SK-N-SH (cell line): ENCODE data around the gene GALNT6.

ENCODE experiments used
- CHD2 ChIP-seq: fragments of 150-350 bp; IDR thresholded peaks from 2 replicates; pipeline ENCODE4 v1.6.1; 2018; ENCODE audit warnings: low read length; ENCODE audit not compliant: partially characterized antibody
- CTCF ChIP-seq: fragments of 200-600 bp; sonication (generic); IDR thresholded peaks from 2 replicates; pipeline ENCODE4 v1.6.1; 2017; ENCODE audit warnings: antibody characterized with exemption, mild to moderate bottlenecking, moderate library complexity
- EP300 ChIP-seq, 2 experiments: IDR thresholded peaks; 2 replicates each; pipeline versions ENCODE4 v1.4.0 to v1.6.1; 2012; ENCODE audit warnings: borderline replicate concordance in 1 of 2, low read depth in 1 of 2, low read length in 1 of 2
- FOXJ3 ChIP-seq: sonication (generic); formaldehyde crosslinking; IDR thresholded peaks from 2 replicates; pipeline ENCODE4 v1.5.1; 2020; ENCODE audit warnings: mild to moderate bottlenecking, missing genetic modification reagents
- GATA2 ChIP-seq: sonication (generic); formaldehyde crosslinking; IDR thresholded peaks from 2 replicates; pipeline ENCODE4 v1.5.0; 2020; ENCODE audit warnings: mild to moderate bottlenecking, missing genetic modification reagents
- JUND ChIP-seq: IDR thresholded peaks from 2 replicates; pipeline ENCODE4 v1.4.0; 2012
- NFIC ChIP-seq: IDR thresholded peaks from 2 replicates; pipeline ENCODE4 v1.4.0; 2012; ENCODE audit warnings: borderline replicate concordance
- POLR2AphosphoS5 ChIP-seq: IDR thresholded peaks from 2 replicates; pipeline ENCODE4 v1.6.1; 2012; ENCODE audit warnings: low read depth, low read length
- RAD21 ChIP-seq: IDR thresholded peaks from 2 replicates; pipeline ENCODE4 v1.6.1; 2012; ENCODE audit warnings: mild to moderate bottlenecking, low read length
- REST ChIP-seq: IDR thresholded peaks from 2 replicates; pipeline ENCODE4 v1.6.1; 2012; ENCODE audit warnings: mild to moderate bottlenecking, low read depth, low read length, moderate library complexity
- SIN3A ChIP-seq: IDR thresholded peaks from 2 replicates; pipeline ENCODE4 v1.6.1; 2012; ENCODE audit warnings: low read depth, mild to moderate bottlenecking, low read length, moderate library complexity, borderline replicate concordance
- SMC3 ChIP-seq: IDR thresholded peaks from 2 replicates; pipeline ENCODE4 v1.6.1; 2012; ENCODE audit warnings: low read depth, low read length, improper control_type of control experiment

GRCh38 chr12:51392556-51393237 lies 1.5 kb upstream of the GALNT6 start:
- TF ChIP-seq CTCF (no peak), REST (no peak), JUND (no peak), GATA2 (no peak), NFIC (no peak), CHD2 (no peak), POLR2AphosphoS5 (no peak), FOXJ3 (CRISPR knock-in tag) (no peak), EP300 (IDR thresholded peaks at IDR 0.05; ENCODE audit: borderline replicate concordance in 1 of 2, low read depth in 1 of 2, low read length in 1 of 2) (no peak), SMC3 (no peak), RAD21 (no peak), SIN3A (no peak)
